HCT116 (cell line): ENCODE results near the gene PLEKHO2. TPM values are rescaled to one million over a fixed set of nuclear protein-coding genes. Genes with fewer than 3 reads are reported as not detected.

Experiments
- ATAC-seq: fragments of 200-7000 bp; cut with Tn5 transposase; 2 replicates; pipeline ENCODE4 v1.9.1; 2020; ENCODE audit warnings: mild to moderate bottlenecking, moderate library complexity
- BruUV-seq: library from RNA; stranded (reverse); fragments of 400-500 nt; replicated peaks from 2 replicates; lab custom pipeline; 2021; lab: Mats Ljungman, UMichigan
- CTCF ChIA-PET: fragments of 300-600 bp; sonication (Branson Sonifier 250); formaldehyde crosslinking; loops from one replicate; lab custom pipeline; 2021; ENCODE audit warnings: antibody characterized with exemption; lab: Charles Lee
- POLR2A ChIA-PET: fragments of 300-600, 350-600 bp; sonication (Branson Sonifier 250); formaldehyde crosslinking; loops from one replicate; lab custom pipeline; 2021; ENCODE audit warnings: antibody characterized with exemption; lab: Charles Lee
- RAD21 ChIA-PET, 2 experiments: fragments of 300-600 bp; sonication (Branson Sonifier 250); formaldehyde crosslinking; loops; one replicate each; lab custom pipeline; 2023; ENCODE audit warnings: low total read pairs in 2 of 2; ENCODE audit not compliant: uncharacterized antibody in 2 of 2, unreplicated experiment in 2 of 2, low non-redundant PET in 1 of 2; lab: Charles Lee
- DNase-seq: peaks from one replicate; pipeline ENCODE4 v3.0.0-alpha.2; 2010; ENCODE audit warnings: low read depth, low spot score
- H2AFZ ChIP-seq: fragments of 200-600 bp; shearing (Covaris generic), sonication (generic); 2 replicates; pipeline ENCODE4 v1.6.1; 2017; ENCODE audit warnings: low read depth, mixed run types, mixed read lengths, antibody characterized with exemption, low read length; ENCODE audit not compliant: poor library complexity, severe bottlenecking
- H3K27ac ChIP-seq: 2 replicates; pipeline ENCODE4 v1.5.1; 2012; ENCODE audit warnings: low read depth, low read length
- H3K27me3 ChIP-seq: fragments of 200-600 bp; sonication (generic); 2 replicates; pipeline ENCODE4 v1.6.1; 2016; ENCODE audit warnings: mixed run types, low read length, mixed read lengths; ENCODE audit not compliant: insufficient read depth
- H3K36me3 ChIP-seq, 2 experiments: fragments of 200-500 bp in 1 of 2; fragments of 200-600 bp in 1 of 2; sonication (Bioruptor generic) in 1 of 2; sonication (generic) in 1 of 2; 2 replicates each; pipeline versions ENCODE4 v1.5.1 to v1.6.1; 2014 to 2016; ENCODE audit warnings: low read length in 2 of 2, inconsistent platforms in 1 of 2, mixed read lengths in 1 of 2, mixed run types in 1 of 2; ENCODE audit not compliant: insufficient read depth in 2 of 2, control insufficient read depth in 1 of 2
- H3K4me1 ChIP-seq, 2 experiments: fragments of 200-600 bp in 1 of 2; sonication (generic) in 1 of 2; 2 replicates each; pipeline versions ENCODE4 v1.5.1 to v1.6.1; 2012 to 2017; ENCODE audit warnings: low read length in 2 of 2, inconsistent platforms in 1 of 2, mild to moderate bottlenecking in 1 of 2, mixed read lengths in 1 of 2, mixed run types in 1 of 2, moderate library complexity in 1 of 2; ENCODE audit not compliant: insufficient read depth in 2 of 2, control insufficient read depth in 1 of 2
- H3K4me2 ChIP-seq: fragments of 200-600 bp; sonication (generic); 2 replicates; pipeline ENCODE4 v1.6.1; 2017; ENCODE audit warnings: mixed run types, low read length, mixed read lengths
- H3K4me3 ChIP-seq, 2 experiments: fragments of 200-600 bp in 1 of 2; sonication (generic) in 1 of 2; replicated peaks in 1 of 2; 2 replicates each; pipeline ENCODE4 v1.5.1; 2011 to 2016; ENCODE audit warnings: low read length in 2 of 2, control low read depth in 1 of 2, low read depth in 1 of 2, mild to moderate bottlenecking in 1 of 2, mixed read lengths in 1 of 2, mixed run types in 1 of 2
- H3K79me2 ChIP-seq: fragments of 200-600 bp; sonication (generic); 2 replicates; pipeline ENCODE4 v1.6.1; 2017; ENCODE audit warnings: mild to moderate bottlenecking, mixed run types, low read length, moderate library complexity, mixed read lengths; ENCODE audit not compliant: insufficient read depth
- H3K9ac ChIP-seq: fragments of 200-600 bp; sonication (generic); 2 replicates; pipeline ENCODE4 v1.6.1; 2016; ENCODE audit warnings: low read length, mixed read lengths
- H3K9me2 ChIP-seq: fragments of 200-600 bp; sonication (generic), shearing (Covaris generic); 2 replicates; pipeline ENCODE4 v1.6.1; 2017; ENCODE audit warnings: mixed run types, mild to moderate bottlenecking, moderate library complexity; ENCODE audit not compliant: insufficient read depth
- H3K9me3 ChIP-seq, 2 experiments: fragments of 200-500 bp in 1 of 2; fragments of 200-600 bp in 1 of 2; sonication (Bioruptor generic) in 1 of 2; sonication (generic) in 1 of 2; 2 replicates each; pipeline ENCODE4 v1.6.1; 2014 to 2017; ENCODE audit warnings: low read length in 2 of 2, mixed read lengths in 2 of 2, inconsistent platforms in 1 of 2, low read depth in 1 of 2, mild to moderate bottlenecking in 1 of 2, mixed run types in 1 of 2, moderate library complexity in 1 of 2; ENCODE audit not compliant: control insufficient read depth in 1 of 2, insufficient read depth in 1 of 2
- H4K20me1 ChIP-seq: fragments of 200-600 bp; sonication (generic), shearing (Covaris generic); 2 replicates; pipeline ENCODE4 v1.6.1; 2017; ENCODE audit warnings: mixed run types, mild to moderate bottlenecking, moderate library complexity; ENCODE audit not compliant: insufficient read depth
- ATF3 ChIP-seq: IDR thresholded peaks from 2 replicates; pipeline ENCODE4 v1.6.1; 2012
- CBX3 ChIP-seq: IDR thresholded peaks from 2 replicates; pipeline ENCODE4 v1.6.1; 2012; ENCODE audit warnings: low read depth
- EGR1 ChIP-seq: IDR thresholded peaks from 2 replicates; pipeline ENCODE4 v1.6.1; 2012; ENCODE audit warnings: low read depth
- ELF1 ChIP-seq: IDR thresholded peaks from 2 replicates; pipeline ENCODE4 v1.6.1; 2012; ENCODE audit warnings: low read depth, borderline replicate concordance
- EZH2 ChIP-seq: fragments of 200-600 bp; sonication (generic); IDR thresholded peaks from 2 replicates; pipeline ENCODE4 v1.6.1; 2017; ENCODE audit warnings: antibody characterized with exemption, mixed run types
- FOSL1 ChIP-seq: IDR thresholded peaks from 2 replicates; pipeline ENCODE4 v1.6.1; 2012; ENCODE audit warnings: low read depth
- POLR2A ChIP-seq: IDR thresholded peaks from 2 replicates; pipeline ENCODE4 v1.7.0; 2011; ENCODE audit warnings: borderline replicate concordance; ENCODE audit not compliant: insufficient read depth, insufficient read length; ENCODE audit errors: extremely low read depth
- POLR2AphosphoS5 ChIP-seq: IDR thresholded peaks from 2 replicates; pipeline ENCODE4 v1.6.1; 2011; ENCODE audit warnings: mild to moderate bottlenecking, low read depth, low read length, moderate library complexity
- RAD21 ChIP-seq: IDR thresholded peaks from 2 replicates; pipeline ENCODE4 v1.6.1; 2012; ENCODE audit warnings: low read depth, mild to moderate bottlenecking
- SIN3A ChIP-seq: IDR thresholded peaks from 2 replicates; pipeline ENCODE4 v1.6.1; 2012; ENCODE audit warnings: low read depth
- SP1 ChIP-seq: IDR thresholded peaks from 2 replicates; pipeline ENCODE4 v1.6.1; 2012; ENCODE audit warnings: low read depth
- TCF7L2 ChIP-seq: IDR thresholded peaks from 2 replicates; pipeline ENCODE4 v1.7.0; 2011; ENCODE audit warnings: borderline replicate concordance, inconsistent platforms; ENCODE audit not compliant: insufficient read depth, insufficient read length; ENCODE audit errors: extremely low read depth
- YY1 ChIP-seq: IDR thresholded peaks from 2 replicates; pipeline ENCODE4 v1.6.1; 2011; ENCODE audit warnings: low read length, low read depth, moderate library complexity, mild to moderate bottlenecking; ENCODE audit not compliant: insufficient replicate concordance; ENCODE audit errors: extremely low read depth
- ZFX ChIP-seq: fragments of 450-650 bp; IDR thresholded peaks from 2 replicates; pipeline ENCODE4 v1.6.1; 2017
- ZNF274 ChIP-seq: fragments of 200-500 bp; sonication (Bioruptor generic); IDR thresholded peaks from 2 replicates; pipeline ENCODE4 v1.6.1; 2014; ENCODE audit warnings: mild to moderate bottlenecking, low read depth, low read length, inconsistent platforms
- intact Hi-C: fragments of 100-400 bp; cut with micrococcal nuclease; formaldehyde crosslinking; loops from 2 replicates; pipeline ENCODE4 v1.10.0; 2022
- total RNA-seq: library from RNA; stranded (reverse); gene quantifications from one replicate; pipeline ENCODE4 v1.2.1, GENCODE V29; 2021; ENCODE audit not compliant: unreplicated experiment
- TF ChIP-seq, protein P1 (sequence below), 3 experiments: fragments of 200-600 bp in 1 of 3; sonication (generic) in 1 of 3; IDR thresholded peaks in 2 of 3; conservative IDR thresholded peaks in 1 of 3; 2 replicates each; pipeline ENCODE4 v1.5.1; 2012 to 2017; ENCODE audit warnings: low read depth in 2 of 3, low read length in 2 of 3, antibody characterized with exemption in 1 of 3, borderline replicate concordance in 1 of 3, control low read depth in 1 of 3, mild to moderate bottlenecking in 1 of 3, mixed read lengths in 1 of 3, mixed run types in 1 of 3, moderate library complexity in 1 of 3; ENCODE audit not compliant: insufficient read depth in 1 of 3

PLEKHO2 gene
- total RNA-seq, 1 experiment from 2014 or later: 8.0 TPM

GRCh38 chr15:64828985-64829384 lies 12.7 kb upstream of the PLEKHO2 start:
- peak; percentile 52; the same call in 1 of the 2 replicates for TF ChIP-seq FOSL1
- no peak for TF ChIP-seq ZNF274
- peak; percentile 11; the same call in 1 of the 2 replicates for TF ChIP-seq CBX3
- TF ChIP-seq, all 23 proteins: peak for 2
- Histone ChIP-seq H3K27me3 (no peaks in the 10 kb centered on the region), H3K4me3 (no peak overlapping the region), H3K79me2 (peaks cover 7% of the 10 kb centered on the region; the same call in 1 of the 2 replicates), H4K20me1 (no peaks in the 10 kb centered on the region), H3K9me2 (no peaks in the 10 kb centered on the region), H3K36me3 (no peaks in the 10 kb centered on the region), H3K27ac (no peak overlapping the region), H3K9me3 (no peaks in the 10 kb centered on the region), H3K9ac (0 out of 2 replicates have a peak overlapping the region, but pooled peaks have one; percentile 3), H3K4me2 (peak overlapping the region; percentile 49), H2AFZ (no peak overlapping the region), H3K4me1 (peaks cover 7 to 33% of the 10 kb centered on the region in 2 experiments)
- RAD21 ChIA-PET: no interaction called here
- ATAC-seq: no peak
- peak; percentile 33 for DNase-seq
- intact Hi-C loops: no loop called here
- BruUV-seq: no TSS peak
- POLR2A ChIA-PET: no interaction called here
- CTCF ChIA-PET: no interaction called here

- intact Hi-C loops: no loop called here
- CTCF ChIA-PET: interaction anchor here (0.7 to 1.7 kb wide), 3 partner anchors 93 to 390 kb away, joined by 3 to 6 read pairs (median 5); no protein-coding TSS in a partner anchor
- no peak overlapping the region for H3K4me3 ChIP-seq
Measured at GRCh38 chr15:64833690-64834089, 8.0 kb upstream of the PLEKHO2 start.

More at GRCh38 chr15:64833690-64834089, 8.0 kb upstream of the PLEKHO2 start:
- ATAC-seq (no peak), DNase-seq (no peak)
- ChIA-PET RAD21 (no interaction called here), POLR2A (no interaction called here)
- BruUV-seq: no TSS peak
- no peak overlapping the region for H2AFZ ChIP-seq
- H3K27ac ChIP-seq: no peak overlapping the region
- no peaks in the 10 kb centered on the region for H3K36me3 ChIP-seq
- H3K9me2 ChIP-seq: no peaks in the 10 kb centered on the region
- no peaks in the 10 kb centered on the region for H3K79me2 ChIP-seq
- H3K9ac ChIP-seq: no peak overlapping the region
- H3K9me3 ChIP-seq: no peaks in the 10 kb centered on the region
- no peaks in the 10 kb centered on the region for H4K20me1 ChIP-seq
- no peak for TF ChIP-seq RAD21
- TF ChIP-seq POLR2A: no peak
- TF ChIP-seq SIN3A: no peak
- no peak for TF ChIP-seq ZFX
- no peak for TF ChIP-seq TCF7L2
- no peak for TF ChIP-seq ATF3
- no peak for TF ChIP-seq POLR2AphosphoS5
- TF ChIP-seq EZH2: no peak
- TF ChIP-seq EGR1: no peak
- TF ChIP-seq YY1: no peak
- TF ChIP-seq, protein P1, sequence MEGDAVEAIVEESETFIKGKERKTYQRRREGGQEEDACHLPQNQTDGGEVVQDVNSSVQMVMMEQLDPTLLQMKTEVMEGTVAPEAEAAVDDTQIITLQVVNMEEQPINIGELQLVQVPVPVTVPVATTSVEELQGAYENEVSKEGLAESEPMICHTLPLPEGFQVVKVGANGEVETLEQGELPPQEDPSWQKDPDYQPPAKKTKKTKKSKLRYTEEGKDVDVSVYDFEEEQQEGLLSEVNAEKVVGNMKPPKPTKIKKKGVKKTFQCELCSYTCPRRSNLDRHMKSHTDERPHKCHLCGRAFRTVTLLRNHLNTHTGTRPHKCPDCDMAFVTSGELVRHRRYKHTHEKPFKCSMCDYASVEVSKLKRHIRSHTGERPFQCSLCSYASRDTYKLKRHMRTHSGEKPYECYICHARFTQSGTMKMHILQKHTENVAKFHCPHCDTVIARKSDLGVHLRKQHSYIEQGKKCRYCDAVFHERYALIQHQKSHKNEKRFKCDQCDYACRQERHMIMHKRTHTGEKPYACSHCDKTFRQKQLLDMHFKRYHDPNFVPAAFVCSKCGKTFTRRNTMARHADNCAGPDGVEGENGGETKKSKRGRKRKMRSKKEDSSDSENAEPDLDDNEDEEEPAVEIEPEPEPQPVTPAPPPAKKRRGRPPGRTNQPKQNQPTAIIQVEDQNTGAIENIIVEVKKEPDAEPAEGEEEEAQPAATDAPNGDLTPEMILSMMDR (IDR thresholded peaks at IDR 0.05 in 2 of 3, conservative IDR thresholded peaks at IDR 0.05 in 1 of 3; ENCODE audit: borderline replicate concordance in 1 of 3, insufficient read depth in 1 of 3, low read depth in 2 of 3, low read length in 2 of 3): no peak
- no peak for TF ChIP-seq SP1
- TF ChIP-seq ELF1: no peak
- TF ChIP-seq, all 23 proteins: peak for 0
- Histone ChIP-seq H3K4me2 (no peak overlapping the region), H3K4me1 (peaks cover 11 to 35% of the 10 kb centered on the region in 2 experiments), H3K27me3 (no peaks in the 10 kb centered on the region)
